ENCODE results near the gene NTSR1. TPM values are rescaled to one million over a fixed set of nuclear protein-coding genes. Genes with fewer than 3 reads are reported as not detected.
A peak's percentile ranks its signal among the peaks of the same experiment; 100 is the strongest.

The NTSR1 gene
- total and polyA plus RNA-seq, 2 of the 13 experiments (the other 11 are each of a cell fraction or from before 2014, with no cell fraction given), result 0.09 to 0.12 TPM

DNA sequence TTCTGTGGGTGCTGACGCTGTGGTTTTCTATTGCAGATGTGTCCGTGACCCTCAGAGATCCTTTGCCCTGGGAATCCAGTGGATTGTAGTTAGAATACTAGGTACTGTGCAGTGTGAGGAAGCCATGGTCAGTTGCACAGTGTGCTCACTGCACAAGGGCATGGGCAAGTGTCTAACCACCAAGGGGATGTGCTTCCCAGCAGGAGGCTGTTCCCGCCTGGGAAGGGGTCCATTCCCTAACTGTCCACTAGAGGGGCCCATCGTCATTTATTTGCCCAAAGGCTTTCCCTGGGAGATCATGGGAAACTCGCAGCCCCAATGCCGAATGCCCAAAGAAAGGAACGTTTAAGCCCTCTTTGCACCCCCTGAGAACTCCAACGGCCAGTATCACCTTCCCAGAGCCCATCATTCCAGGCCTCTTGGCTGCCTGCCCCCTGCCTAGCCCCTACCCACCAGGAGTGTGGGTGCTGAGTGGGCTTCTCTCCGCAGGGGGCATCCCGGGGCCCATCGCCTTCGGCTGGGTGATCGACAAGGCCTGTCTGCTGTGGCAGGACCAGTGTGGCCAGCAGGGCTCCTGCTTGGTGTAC, 40.1 kb upstream of the NTSR1 start (continued):
- no peak for TF ChIP-seq ZNF136 (CRISPR knock-in tag; IDR thresholded peaks at IDR 0.05; ENCODE audit: low read depth)
- TF ChIP-seq MBNL3 (CRISPR knock-in tag; conservative IDR thresholded peaks at IDR 0.05), result no peak
- TF ChIP-seq RFXAP (CRISPR knock-in tag; IDR thresholded peaks at IDR 0.05; ENCODE audit: borderline replicate concordance), result peak; percentile 74; the same call in 1 of the 2 replicates
- TF ChIP-seq, protein P1, sequence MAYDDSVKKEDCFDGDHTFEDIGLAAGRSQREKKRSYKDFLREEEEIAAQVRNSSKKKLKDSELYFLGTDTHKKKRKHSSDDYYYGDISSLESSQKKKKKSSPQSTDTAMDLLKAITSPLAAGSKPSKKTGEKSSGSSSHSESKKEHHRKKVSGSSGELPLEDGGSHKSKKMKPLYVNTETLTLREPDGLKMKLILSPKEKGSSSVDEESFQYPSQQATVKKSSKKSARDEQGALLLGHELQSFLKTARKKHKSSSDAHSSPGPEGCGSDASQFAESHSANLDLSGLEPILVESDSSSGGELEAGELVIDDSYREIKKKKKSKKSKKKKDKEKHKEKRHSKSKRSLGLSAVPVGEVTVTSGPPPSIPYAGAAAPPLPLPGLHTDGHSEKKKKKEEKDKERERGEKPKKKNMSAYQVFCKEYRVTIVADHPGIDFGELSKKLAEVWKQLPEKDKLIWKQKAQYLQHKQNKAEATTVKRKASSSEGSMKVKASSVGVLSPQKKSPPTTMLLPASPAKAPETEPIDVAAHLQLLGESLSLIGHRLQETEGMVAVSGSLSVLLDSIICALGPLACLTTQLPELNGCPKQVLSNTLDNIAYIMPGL (CRISPR knock-in tag; IDR thresholded peaks at IDR 0.05; ENCODE audit: borderline replicate concordance in 1 of 2, low read depth in 1 of 2), result peak in 1 of 2 experiments; percentile 88; a peak in 3 of 4 replicates
- no peak for TF ChIP-seq ZNF446 (CRISPR knock-in tag; IDR thresholded peaks at IDR 0.05)
- TF ChIP-seq MAF1 (CRISPR knock-in tag; IDR thresholded peaks at IDR 0.05; ENCODE audit: borderline replicate concordance), result 0 out of 2 replicates have a peak, but pooled peaks have one; percentile 55
- no peak for TF ChIP-seq TFAP4 (IDR thresholded peaks at IDR 0.05; ENCODE audit: borderline replicate concordance, low read depth)
- TF ChIP-seq FOSL1 (CRISPR knock-in tag; IDR thresholded peaks at IDR 0.05; ENCODE audit: borderline replicate concordance), result no peak
- no peak for TF ChIP-seq JARID2 (CRISPR knock-in tag; IDR thresholded peaks at IDR 0.05; ENCODE audit: insufficient replicate concordance)
- no peak for TF ChIP-seq PHF8 (CRISPR knock-in tag; IDR thresholded peaks at IDR 0.05)
- TF ChIP-seq E2F5 (CRISPR knock-in tag; conservative IDR thresholded peaks at IDR 0.05), result 0 out of 2 replicates have a peak, but pooled peaks have one; percentile 53
- TF ChIP-seq, protein P2, sequence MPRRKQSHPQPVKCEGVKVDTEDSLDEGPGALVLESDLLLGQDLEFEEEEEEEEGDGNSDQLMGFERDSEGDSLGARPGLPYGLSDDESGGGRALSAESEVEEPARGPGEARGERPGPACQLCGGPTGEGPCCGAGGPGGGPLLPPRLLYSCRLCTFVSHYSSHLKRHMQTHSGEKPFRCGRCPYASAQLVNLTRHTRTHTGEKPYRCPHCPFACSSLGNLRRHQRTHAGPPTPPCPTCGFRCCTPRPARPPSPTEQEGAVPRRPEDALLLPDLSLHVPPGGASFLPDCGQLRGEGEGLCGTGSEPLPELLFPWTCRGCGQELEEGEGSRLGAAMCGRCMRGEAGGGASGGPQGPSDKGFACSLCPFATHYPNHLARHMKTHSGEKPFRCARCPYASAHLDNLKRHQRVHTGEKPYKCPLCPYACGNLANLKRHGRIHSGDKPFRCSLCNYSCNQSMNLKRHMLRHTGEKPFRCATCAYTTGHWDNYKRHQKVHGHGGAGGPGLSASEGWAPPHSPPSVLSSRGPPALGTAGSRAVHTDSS (CRISPR knock-in tag; conservative IDR thresholded peaks at IDR 0.05), result no peak
- no peak for TF ChIP-seq RARG (CRISPR knock-in tag; IDR thresholded peaks at IDR 0.05; ENCODE audit: low read depth)
- peak; percentile 77 for TF ChIP-seq AGO2 (optimal IDR thresholded peaks at IDR 0.05; ENCODE audit: low read depth, low read length)
- no peak for TF ChIP-seq CREB1 (IDR thresholded peaks at IDR 0.05)
- no peak for TF ChIP-seq CREB1 (CRISPR knock-in tag; IDR thresholded peaks at IDR 0.05)
- peak; percentile 76 for TF ChIP-seq ZSCAN21 (CRISPR knock-in tag; IDR thresholded peaks at IDR 0.05; ENCODE audit: borderline replicate concordance)
- peak; percentile 73 for TF ChIP-seq CBX5 (CRISPR knock-in tag; IDR thresholded peaks at IDR 0.05; ENCODE audit: borderline replicate concordance)
- TF ChIP-seq ZKSCAN1 (IDR thresholded peaks at IDR 0.05; ENCODE audit: low read length), result peak; percentile 66; the same call in 1 of the 2 replicates
- no peak; the same call in 1 of the 2 replicates for TF ChIP-seq ZKSCAN8 (CRISPR knock-in tag; IDR thresholded peaks at IDR 0.05; ENCODE audit: borderline replicate concordance)
- TF ChIP-seq, protein P3, sequence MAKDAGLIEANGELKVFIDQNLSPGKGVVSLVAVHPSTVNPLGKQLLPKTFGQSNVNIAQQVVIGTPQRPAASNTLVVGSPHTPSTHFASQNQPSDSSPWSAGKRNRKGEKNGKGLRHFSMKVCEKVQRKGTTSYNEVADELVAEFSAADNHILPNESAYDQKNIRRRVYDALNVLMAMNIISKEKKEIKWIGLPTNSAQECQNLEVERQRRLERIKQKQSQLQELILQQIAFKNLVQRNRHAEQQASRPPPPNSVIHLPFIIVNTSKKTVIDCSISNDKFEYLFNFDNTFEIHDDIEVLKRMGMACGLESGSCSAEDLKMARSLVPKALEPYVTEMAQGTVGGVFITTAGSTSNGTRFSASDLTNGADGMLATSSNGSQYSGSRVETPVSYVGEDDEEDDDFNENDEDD (CRISPR knock-in tag; IDR thresholded peaks at IDR 0.05; ENCODE audit: borderline replicate concordance), result peak; percentile 89; the same call in 1 of the 2 replicates
- TF ChIP-seq RBAK (CRISPR knock-in tag; IDR thresholded peaks at IDR 0.05), result no peak
- peak; percentile 50; the same call in 1 of the 2 replicates for TF ChIP-seq CCDC6 (CRISPR knock-in tag; IDR thresholded peaks at IDR 0.05)
- 0 out of 2 replicates have a peak, but pooled peaks have one; percentile 38 for TF ChIP-seq NFKB2 (CRISPR knock-in tag; IDR thresholded peaks at IDR 0.05; ENCODE audit: borderline replicate concordance)
